ENCODE measurements around the gene TRAF5.
"Not testable (repeated sequence)": the region's sequence is repeated elsewhere in the genome, so short reads cannot be mapped to it uniquely, and the experiment has no call there.

DNA sequence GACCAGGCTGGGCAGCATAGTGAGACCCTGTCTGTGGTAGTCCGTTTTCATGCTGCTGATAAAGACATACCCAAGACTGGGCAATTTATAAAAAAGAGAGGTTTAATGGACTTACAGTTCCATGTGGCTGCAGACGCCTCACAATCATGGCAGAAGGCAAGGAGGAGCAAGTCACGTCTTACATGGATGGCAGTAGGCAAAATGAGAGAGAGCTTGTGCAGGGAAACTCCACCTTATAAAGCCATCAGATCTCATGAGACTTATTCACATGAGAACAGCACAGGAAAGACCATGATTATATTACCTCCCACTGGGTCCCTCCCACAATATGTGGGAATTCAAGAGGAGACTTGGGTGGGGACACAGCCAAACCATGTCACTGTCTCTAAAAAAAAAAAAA lies 25.4 kb downstream of the TRAF5 start:
- TF ChIP-seq, protein P1, sequence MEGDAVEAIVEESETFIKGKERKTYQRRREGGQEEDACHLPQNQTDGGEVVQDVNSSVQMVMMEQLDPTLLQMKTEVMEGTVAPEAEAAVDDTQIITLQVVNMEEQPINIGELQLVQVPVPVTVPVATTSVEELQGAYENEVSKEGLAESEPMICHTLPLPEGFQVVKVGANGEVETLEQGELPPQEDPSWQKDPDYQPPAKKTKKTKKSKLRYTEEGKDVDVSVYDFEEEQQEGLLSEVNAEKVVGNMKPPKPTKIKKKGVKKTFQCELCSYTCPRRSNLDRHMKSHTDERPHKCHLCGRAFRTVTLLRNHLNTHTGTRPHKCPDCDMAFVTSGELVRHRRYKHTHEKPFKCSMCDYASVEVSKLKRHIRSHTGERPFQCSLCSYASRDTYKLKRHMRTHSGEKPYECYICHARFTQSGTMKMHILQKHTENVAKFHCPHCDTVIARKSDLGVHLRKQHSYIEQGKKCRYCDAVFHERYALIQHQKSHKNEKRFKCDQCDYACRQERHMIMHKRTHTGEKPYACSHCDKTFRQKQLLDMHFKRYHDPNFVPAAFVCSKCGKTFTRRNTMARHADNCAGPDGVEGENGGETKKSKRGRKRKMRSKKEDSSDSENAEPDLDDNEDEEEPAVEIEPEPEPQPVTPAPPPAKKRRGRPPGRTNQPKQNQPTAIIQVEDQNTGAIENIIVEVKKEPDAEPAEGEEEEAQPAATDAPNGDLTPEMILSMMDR (IDR thresholded peaks at IDR 0.05): not testable (repeated sequence)
- not testable (repeated sequence) for TF ChIP-seq POLR2A (IDR thresholded peaks at IDR 0.05)

Measured in adrenal gland (tissue), 5 donors.